Activated CD4-positive, alpha-beta T cell treated with anti-CD3 and anti-CD28 coated beads for 24 hours (primary cell): Measurements from ENCODE around the gene DZIP1.

ENCODE experiments used
- DNase-seq, 2 donors: peaks; one replicate each; pipeline ENCODE4 v3.0.0-alpha.2; 2020; ENCODE audit warnings: low read depth in 2 of 2

Gene DZIP1

GRCh38 chr13:95642999-95643398 is 1.5 kb downstream of the DZIP1 start:
- DNase-seq: no peak

DNA sequence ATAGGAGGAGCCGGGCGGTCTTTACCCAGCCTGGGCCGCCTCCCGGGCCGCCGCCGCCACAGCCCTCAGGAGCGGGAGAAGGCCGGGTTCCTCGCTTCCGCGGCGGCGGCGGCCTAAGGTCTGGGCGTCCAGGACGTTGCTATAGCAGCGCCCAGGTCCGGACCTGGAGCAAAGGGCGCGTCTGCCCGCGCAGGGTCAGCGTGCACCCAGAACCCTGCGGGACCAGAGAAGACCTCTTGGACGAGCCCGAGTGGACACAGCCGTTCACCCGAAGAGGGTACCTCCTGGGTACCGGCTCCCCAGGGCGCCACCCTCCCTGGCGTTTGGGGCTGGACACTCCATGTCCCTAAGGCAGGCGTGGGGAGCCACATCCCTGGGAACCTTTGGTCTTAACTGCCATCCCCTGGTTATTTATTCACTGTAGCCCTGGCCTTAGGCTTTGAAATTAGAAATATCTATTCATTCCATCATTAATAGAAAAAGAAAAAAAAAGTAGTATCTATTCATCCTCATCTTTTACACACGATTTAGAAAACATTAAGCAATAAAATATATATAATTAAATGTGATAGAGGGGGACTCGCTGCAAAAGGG is 2.4 kb downstream of the DZIP1 start:
- no peak for DNase-seq

GRCh38 chr13:95641291-95642027 is 3.0 kb downstream of the DZIP1 start:
- no peak for DNase-seq

GRCh38 chr13:95636853-95637252 is 7.7 kb downstream of the DZIP1 start:
- DNase-seq: no peak

DNA sequence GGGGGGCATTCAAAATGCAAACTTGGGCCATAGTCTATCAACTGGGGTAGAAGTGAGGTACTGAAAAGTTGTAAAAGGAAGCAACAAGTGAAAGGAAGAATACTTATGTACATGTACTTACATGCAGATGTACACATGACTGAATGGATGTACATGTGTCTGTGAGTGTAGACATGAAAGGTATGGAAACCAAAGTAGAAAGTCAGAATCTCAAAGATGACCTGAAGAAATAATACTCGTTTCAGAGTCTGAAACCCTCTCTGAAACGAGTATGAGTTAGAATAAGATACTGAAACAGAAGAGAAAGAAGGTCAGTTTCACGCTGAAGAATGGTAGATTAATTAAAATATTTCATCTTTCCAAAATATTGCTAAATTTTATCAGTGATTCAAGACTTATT is 13.9 kb downstream of the DZIP1 start:
- DNase-seq: no peak

GRCh38 chr13:95629071-95629470 is 15.4 kb downstream of the DZIP1 start:
- DNase-seq: no peak

GRCh38 chr13:95628488-95628887 is 16.0 kb downstream of the DZIP1 start:
- DNase-seq: no peak

DNA sequence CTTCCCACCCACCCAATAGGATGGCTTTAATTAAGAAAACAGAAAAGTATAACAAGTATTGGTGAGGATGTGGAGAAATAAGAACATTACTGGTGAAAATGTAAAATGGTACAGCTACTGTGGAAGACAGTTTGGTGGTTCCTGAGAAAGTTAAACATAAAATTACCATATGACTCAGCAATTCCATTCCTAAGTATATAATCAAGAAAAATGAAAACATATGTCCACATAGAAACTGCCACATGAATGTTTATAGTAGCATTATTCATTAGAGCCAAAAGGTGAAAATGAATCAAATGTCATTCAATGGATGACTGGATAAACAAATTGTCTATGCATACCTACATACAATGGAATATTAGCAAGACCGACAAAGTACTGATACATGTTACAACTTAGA is 16.9 kb downstream of the DZIP1 start:
- DNase-seq: no peak

GRCh38 chr13:95626768-95627167 is 17.7 kb downstream of the DZIP1 start:
- no peak for DNase-seq

DNA sequence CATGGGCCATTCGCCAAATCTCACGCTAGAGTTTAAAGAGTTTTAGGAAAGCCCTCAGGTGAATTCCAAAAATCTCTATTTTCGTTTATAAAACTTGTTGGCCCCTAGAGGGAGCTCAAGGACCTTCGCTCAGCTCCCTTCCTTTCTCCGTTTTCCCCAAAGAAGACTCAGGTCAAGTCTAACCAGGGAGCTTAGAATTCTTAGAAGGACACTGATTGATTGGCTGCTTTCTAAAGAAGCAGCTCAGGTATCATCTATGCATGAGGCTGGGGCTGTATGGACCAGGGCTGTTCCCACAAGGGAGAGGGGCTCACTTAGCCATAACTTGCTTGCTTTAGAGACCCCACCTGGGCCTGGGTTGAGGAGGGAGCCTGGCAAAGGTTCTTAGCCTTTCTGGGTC is 20.5 kb downstream of the DZIP1 start:
- no peak for DNase-seq

DNA sequence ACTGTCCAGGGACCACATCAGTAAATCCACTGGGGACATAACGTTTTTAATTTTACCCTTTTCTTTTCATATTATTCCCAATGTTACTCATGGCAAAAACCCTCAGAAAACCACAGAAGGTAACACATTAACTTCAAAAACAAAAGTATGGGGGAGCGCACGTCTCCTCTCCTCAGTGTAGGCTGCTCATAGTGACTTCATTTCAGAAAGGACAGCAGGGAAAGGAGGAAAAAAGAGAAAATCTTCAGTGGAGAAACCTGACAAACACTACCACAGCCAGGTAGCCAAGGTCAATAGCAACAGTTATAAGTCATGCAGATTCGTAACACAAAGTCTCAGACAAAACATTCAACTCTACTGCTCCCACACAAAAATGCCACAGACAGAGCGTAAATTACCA is 21.4 kb downstream of the DZIP1 start:
- DNase-seq: no peak

- no peak for DNase-seq
These were observed 23.5 kb downstream of the DZIP1 start for GRCh38 chr13:95620825-95621498.

DNA sequence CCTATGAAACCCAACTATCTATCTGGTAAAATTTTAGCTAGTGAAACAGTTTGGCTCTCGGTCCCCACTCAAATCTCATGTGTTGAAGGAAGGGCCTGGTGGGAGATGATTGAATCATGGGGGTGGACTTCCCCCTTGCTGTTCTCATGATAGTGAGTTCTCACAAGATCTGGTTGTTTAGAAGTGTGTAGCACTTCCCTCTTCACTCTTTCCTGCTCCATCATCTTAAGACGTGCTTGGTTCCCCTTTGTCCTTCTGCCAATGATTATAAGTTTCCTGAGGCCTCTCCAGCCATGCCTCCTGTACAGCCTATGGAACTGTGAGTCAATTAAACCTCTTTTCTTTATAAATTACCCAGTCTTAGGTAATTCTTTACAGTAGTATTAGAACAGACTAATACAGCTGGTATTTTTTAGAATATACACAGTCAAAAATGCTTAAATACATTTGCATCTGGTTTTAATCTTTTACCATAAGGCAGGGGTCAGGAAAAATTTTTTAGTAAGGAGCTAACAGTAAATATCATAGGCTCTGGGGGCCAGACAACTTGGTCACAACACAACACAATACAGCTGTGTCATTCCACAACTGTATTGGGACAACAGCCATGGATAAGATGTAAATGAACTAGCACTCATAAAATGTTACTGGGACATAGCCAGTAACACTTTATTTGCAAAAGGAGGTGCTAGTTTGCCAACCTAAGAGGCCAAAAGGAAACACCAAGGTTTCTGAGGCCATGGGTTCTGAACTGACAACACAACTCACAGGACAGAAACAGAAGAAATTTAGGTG is 24.3 kb downstream of the DZIP1 start:
- no peak for DNase-seq

DNA sequence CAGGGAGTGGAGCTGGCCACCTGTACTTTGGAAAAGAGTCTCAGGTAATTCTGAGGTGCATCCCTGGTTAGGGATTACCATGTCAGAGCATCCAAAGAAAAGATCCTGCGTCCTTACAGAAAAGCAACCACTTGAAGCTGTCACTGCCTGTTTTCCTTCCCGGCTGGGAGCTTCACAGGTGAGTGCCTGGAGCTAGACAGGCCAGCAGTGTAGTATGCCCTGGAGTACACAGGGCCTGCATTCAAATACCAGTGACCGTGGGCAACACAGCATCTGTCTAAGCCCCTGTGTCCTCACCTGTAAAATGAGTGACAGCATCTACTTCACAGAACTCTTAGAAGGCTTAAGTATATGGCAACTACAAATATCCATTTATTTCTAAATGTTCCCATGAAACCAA is 29.0 kb downstream of the DZIP1 start:
- DNase-seq: no peak

GRCh38 chr13:95614641-95615245 is 29.8 kb downstream of the DZIP1 start:
- no peak for DNase-seq

DNA sequence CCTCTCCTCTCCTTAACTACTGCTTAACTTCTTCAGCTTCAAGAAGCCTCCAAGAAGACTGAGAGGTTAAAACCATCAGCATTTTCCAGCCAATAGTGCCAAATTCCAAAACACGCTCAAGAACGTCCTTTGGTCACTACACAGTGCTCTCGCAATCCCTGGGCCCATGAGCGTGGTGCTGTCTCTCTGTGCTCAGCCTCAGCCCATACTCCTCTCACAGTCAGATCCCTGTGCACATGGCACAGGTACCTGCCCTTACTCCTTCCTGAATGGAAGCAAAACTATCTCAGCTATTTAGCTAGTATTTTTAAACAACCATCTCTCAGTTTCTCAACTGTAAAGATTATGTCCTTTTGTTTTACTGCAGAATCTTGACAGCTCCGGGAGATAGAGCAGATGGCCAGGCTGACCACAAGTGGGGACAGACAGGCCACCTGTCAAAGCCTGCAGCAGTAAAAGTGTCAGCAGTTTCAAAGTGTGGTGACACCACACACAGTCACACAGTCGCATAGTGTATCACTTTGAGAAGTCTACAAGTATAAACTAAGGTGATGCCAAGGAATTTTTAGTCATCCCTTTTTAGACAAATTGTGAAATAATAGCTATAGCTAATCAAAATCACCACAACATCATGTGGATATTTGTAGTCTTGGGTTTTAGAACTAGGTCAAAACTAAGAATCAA is 35.7 kb downstream of the DZIP1 start:
- no peak for DNase-seq

- DNase-seq: no peak
These were observed 37.1 kb downstream of the DZIP1 start for GRCh38 chr13:95607366-95607765.

DNA sequence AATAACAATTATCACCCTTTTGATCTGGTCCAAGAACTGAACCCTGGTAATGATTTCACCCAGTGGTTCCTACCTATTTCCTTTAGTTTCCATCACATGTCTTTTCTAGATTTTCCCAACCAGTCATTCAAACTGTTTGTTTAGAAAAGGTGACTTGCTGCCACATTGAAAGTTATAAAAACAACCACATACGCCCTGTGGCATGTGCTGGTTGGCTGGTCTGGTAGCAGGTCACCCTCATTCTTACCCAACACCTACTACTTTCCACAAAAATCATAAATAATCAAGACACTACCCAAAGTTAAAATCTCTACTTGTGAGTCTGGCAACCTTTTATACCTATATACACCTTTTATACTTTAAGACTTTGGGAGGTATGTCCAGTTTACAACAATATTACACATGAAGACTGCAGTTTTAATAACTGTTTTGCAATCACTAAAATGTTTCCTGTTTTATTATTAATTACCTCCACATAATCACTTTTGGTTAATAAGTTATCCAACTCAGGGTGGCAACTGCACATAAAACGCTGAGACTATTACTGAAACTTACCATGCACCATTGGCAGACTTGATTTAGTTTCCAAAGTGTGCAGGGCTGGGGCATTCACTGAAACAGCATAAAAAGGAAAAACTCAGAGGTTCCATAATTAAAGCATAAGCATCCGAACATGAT is 38.9 kb downstream of the DZIP1 start:
- no peak for DNase-seq

GRCh38 chr13:95604556-95604915 is 40.0 kb downstream of the DZIP1 start:
- DNase-seq: no peak

DNA sequence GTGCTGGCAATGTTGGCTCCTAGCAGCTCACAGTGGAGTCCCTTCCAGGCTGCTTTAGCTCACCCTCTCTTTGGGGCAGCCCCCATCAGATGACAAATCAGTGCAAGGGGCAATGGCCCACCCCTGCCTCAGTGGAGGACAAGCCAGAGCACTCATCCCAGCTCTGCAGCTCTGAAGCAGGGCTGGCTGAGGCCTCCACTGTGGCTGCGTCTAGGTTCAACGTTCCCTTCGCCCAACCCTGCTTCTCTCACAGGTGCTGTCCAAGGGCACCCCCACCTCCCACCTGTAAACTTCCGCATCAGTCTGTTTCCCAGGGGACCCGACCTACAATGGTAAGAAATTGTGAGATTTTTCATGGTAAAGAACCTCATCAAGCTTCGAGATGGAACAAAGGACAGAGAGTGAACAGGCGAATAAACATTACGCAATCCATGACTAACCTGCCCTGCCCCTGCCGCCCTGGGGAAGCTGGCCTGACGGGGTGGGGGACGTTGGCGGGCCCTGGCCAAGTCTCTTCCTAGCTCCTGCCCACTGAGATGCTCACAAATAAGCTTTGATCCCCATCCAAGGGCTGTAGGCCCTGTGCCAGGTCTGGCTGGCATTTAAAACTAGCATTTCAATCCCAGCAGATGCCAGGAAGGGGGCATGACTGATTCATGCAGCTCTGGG is 40.5 kb downstream of the DZIP1 start:
- no peak for DNase-seq
